Hematopoietic multipotent progenitor cell treated with erythropoietin and hydrocortisone succinate and interleukin-3 and kit ligand, for 17 days (in vitro differentiated cells): Measurements from ENCODE around the gene RRP1.
"Not testable (repeated sequence)": the region's sequence is repeated elsewhere in the genome, so short reads cannot be mapped to it uniquely, and the experiment has no call there.

Experiments
- DNase-seq: peaks from one replicate; pipeline ENCODE4 v3.0.0-alpha.2; 2015; ENCODE audit warnings: low spot score

RRP1 gene

GRCh38 chr21:43842742-43843141 is 53.4 kb downstream of the RRP1 start:
- no peak for DNase-seq

DNA sequence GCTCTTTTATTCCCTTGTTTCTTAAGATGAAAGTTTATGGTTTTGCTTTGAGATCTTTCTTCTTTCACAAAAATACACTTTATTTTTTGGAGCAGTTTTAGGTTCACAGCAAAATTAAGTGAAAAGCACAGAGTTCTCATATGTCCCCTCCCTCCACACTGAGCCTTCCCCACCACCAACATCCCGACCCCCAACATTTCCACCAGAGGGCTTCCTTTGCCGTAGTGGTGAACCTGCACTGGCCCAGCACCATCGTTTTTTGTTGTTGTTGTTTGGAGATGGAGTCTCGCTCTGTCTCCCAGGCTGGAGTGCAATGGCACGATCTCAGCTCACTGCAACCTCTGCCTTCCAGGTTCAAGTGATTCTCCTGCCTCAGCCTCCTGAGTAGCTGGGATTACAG is 55.5 kb downstream of the RRP1 start:
- not testable (repeated sequence) for DNase-seq

- DNase-seq, result no peak
Measured at GRCh38 chr21:43845386-43845785, 56.0 kb downstream of the RRP1 start.

GRCh38 chr21:43846430-43846829 is 57.1 kb downstream of the RRP1 start:
- DNase-seq, result no peak

DNA sequence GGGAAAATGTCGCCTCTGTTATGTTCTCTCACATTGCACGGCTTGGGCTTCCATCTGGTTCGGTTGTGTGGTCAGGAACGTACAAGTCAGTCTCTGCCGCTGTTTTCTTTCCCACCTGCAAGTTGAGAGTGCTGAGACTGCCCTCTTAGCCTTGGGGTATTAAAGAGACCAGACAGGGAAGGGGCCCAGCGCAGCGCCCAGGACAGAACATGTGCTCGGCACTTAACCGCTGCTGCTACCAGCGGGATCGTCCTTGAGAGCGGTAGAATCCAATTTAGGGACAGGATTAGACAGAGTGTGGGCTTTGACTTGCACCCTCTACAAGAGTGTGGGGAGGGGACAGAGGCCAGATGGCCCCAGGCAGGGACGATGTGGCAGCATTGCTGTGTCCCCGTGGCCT is 57.9 kb downstream of the RRP1 start:
- no peak for DNase-seq

DNA sequence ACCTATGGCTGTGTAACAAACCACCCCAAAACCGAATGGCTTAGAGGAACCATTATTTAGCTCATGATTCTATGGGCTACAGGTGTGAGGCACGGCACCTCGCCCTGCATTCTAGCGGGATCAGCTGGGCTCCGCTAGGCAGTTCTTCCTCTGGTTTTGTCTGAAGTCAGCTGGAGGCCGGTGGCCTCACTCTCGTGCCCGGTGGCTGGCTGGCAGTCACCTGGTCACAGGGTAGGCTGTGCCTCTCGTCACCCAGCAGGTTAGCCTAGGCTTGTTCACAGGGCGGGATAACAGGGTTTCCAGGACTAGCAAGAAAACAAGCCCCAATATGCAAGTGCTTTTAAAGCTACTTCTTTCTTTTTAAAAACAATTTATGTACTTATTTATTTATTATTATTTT is 59.4 kb downstream of the RRP1 start:
- no peak for DNase-seq

GRCh38 chr21:43849532-43850299 is 60.3 kb downstream of the RRP1 start:
- DNase-seq, result peak; percentile 60

GRCh38 chr21:43850728-43851295 is 61.4 kb downstream of the RRP1 start:
- no peak for DNase-seq

DNA sequence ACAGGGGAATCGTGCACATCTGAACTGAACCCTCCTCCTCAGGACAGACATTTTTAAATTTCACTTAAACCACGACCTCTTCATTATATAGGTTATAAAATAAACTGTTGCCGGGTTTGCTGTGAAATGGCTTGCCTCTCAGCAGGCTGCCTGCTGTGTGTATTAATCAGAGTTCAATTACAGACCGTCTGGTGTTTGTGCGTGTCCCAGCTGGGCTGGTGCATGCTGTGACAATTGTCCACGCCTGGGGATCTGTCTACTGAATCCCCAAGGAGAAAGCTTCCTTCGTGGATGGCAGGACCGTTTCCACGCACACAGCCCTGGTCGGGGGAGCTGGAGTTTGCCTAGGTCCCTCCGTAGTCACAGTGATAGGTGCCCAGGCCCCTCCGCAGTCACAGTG is 62.2 kb downstream of the RRP1 start:
- no peak for DNase-seq

DNA sequence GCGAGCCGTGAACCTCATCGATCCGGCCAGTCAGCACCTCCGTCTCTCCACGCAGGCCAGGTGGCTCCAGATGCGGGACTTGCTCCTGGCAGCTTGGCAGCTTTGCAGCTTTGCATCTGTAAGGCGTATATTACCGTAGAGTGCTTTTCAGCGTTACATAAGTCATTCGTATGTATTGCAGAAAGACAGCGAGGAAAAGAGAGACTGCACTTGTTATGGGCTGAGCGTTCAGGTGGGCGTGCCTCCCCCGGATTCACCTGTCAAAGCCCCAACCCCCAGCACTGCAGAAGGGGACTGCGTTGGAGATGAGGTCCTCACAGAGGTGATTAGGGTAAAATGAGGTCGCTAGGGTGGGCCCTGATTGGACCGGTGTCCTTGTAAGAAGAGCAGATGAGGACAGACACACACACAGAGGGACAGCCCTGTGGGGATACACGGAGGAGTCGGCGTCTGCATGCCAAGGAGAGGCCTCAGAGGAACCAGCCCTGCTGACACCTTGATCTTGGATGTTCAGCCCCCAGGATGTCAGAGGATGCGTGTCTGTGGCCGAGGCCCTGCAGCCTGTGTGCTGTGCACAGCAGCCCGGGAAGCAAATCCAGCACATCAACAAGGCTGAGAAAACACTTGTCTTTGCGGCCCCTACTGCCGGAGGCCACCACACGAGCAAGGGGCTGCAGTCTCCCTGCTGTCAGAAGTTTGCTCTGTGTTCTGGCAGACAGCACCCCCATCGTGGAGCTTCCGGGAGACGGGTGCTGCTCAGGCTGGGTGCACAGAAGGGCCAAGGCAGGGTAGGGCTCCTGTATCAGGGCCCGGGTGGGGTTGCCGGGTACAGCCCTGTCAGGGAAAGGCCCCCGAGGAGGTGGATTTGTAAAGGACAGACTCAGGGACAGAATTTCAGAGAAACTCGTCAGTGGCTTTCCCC is 64.7 kb downstream of the RRP1 start:
- no peak for DNase-seq
